ENCODE results near the gene PEAK1.

The PEAK1 gene

DNA sequence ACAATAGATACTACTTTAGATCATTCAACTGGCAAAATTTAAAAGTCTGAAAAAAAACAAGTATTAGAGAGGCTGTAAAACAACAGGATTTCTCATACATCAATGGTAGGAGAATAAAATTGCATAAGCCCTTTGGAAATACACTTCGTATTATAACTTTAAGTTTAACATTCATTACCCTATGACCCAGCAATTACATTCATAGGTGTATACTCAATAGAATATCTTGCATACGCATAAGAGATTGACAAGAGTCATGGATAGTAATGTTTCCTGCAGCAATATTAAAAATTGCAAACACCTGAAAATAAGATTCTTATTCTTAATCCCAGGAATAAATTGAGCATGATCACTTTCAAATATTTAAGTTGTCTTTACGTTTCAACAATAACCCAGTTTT, 63.6 kb downstream of the PEAK1 start:
- no peak overlapping the region for H3K27ac ChIP-seq (ENCODE audit: low read length, poor library complexity, severe bottlenecking)
- no peak overlapping the region for H3K14ac ChIP-seq (ENCODE audit: low read length in 2 of 2)

DNA sequence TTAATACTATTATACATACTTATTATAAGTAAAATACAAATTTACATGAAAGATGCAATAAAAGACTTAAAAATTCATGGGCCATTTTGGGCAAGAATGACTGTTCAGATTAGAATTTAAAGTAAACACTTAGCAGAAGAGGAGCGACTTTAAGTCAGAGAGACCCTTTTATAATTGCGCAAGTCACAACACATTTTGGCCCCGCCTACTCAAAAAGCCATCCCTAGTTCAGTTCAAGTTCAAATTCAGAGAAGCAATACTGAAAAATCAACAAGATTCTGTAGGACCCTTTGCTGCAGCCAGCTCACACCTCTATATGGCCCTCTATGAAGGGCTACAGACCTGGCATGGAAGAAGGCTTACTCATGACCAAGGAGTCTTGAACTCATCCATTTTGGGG, 64.6 kb downstream of the PEAK1 start:
- 95% methylated on average over 3 of the region's 3 CpGs for WGBS
- H2AK5ac ChIP-seq (ENCODE audit: low read length, severe bottlenecking): no peak overlapping the region
- H3K23ac ChIP-seq (ENCODE audit: low read length in 2 of 2): no peak overlapping the region
- no peak for DNase-seq
- no peak overlapping the region for H4K91ac ChIP-seq (ENCODE audit: low read length)
- no peak overlapping the region for H2BK5ac ChIP-seq (ENCODE audit: low read depth, low read length, poor library complexity, severe bottlenecking)
- peaks cover 23% of the 10 kb centered on the region for H3K79me1 ChIP-seq (replicated peaks; ENCODE audit: low read length, poor library complexity, severe bottlenecking)
- no peak overlapping the region for H3K4ac ChIP-seq (ENCODE audit: low read depth in 1 of 2, low read length in 2 of 2)
- H3K36me3 ChIP-seq (ENCODE audit: control insufficient read depth in 1 of 2, insufficient read depth in 2 of 2, low read depth in 1 of 2, low read length in 2 of 2): peaks cover 0 to 22% of the 10 kb centered on the region in 2 experiments
- H3K4me3 ChIP-seq (ENCODE audit: insufficient read depth in 1 of 2, low read depth in 1 of 2, low read length in 2 of 2): no peak overlapping the region
- no peak overlapping the region for H4K8ac ChIP-seq (ENCODE audit: low read length)
- H2AFZ ChIP-seq (ENCODE audit: low read depth, low read length): no peak overlapping the region
- no peak overlapping the region for H3K27ac ChIP-seq (ENCODE audit: low read length, poor library complexity, severe bottlenecking)
- H3K27me3 ChIP-seq (ENCODE audit: control insufficient read depth in 1 of 2, insufficient read depth in 1 of 2, low read length in 2 of 2): no peaks in the 10 kb centered on the region
- no peak overlapping the region for H2BK120ac ChIP-seq (ENCODE audit: low read depth, low read length)
- no peak overlapping the region for H2BK15ac ChIP-seq (ENCODE audit: low read depth, poor library complexity, severe bottlenecking)
- no peak overlapping the region for H3K9ac ChIP-seq (ENCODE audit: low read length)
- no peaks in the 10 kb centered on the region for H3K9me3 ChIP-seq (ENCODE audit: control insufficient read depth, low read length)
- no peaks in the 10 kb centered on the region for H3K4me1 ChIP-seq (ENCODE audit: control insufficient read depth, insufficient read depth, low read depth, low read length)
- H2BK12ac ChIP-seq (ENCODE audit: low read length in 2 of 2): no peak overlapping the region
- no peak overlapping the region for H3K4me2 ChIP-seq (ENCODE audit: low read length, poor library complexity, severe bottlenecking)
- no peak overlapping the region for H3K18ac ChIP-seq (ENCODE audit: low read depth in 1 of 2, low read length in 2 of 2)
- no peak overlapping the region for H3K14ac ChIP-seq (ENCODE audit: low read length in 2 of 2)

More for the DNA sequence above, 63.6 kb downstream of the PEAK1 start:
- no peak overlapping the region for H3K18ac ChIP-seq (ENCODE audit: low read depth in 1 of 2, low read length in 2 of 2)
- no peak overlapping the region for H2AFZ ChIP-seq (ENCODE audit: low read depth, low read length)
- no peak overlapping the region for H2BK5ac ChIP-seq (ENCODE audit: low read depth, low read length, poor library complexity, severe bottlenecking)
- no peaks in the 10 kb centered on the region for H3K27me3 ChIP-seq (ENCODE audit: control insufficient read depth in 1 of 2, insufficient read depth in 1 of 2, low read length in 2 of 2)
- no peak overlapping the region for H4K8ac ChIP-seq (ENCODE audit: low read length)
- no peak overlapping the region for H3K9ac ChIP-seq (ENCODE audit: low read length)
- H2BK12ac ChIP-seq (ENCODE audit: low read length in 2 of 2): no peak overlapping the region
- H3K4me2 ChIP-seq (ENCODE audit: low read length, poor library complexity, severe bottlenecking): no peak overlapping the region
- peaks cover 0 to 28% of the 10 kb centered on the region in 2 experiments for H3K36me3 ChIP-seq (ENCODE audit: control insufficient read depth in 1 of 2, insufficient read depth in 2 of 2, low read depth in 1 of 2, low read length in 2 of 2)
- no peak overlapping the region for H2BK15ac ChIP-seq (ENCODE audit: low read depth, poor library complexity, severe bottlenecking)
- H3K4me3 ChIP-seq (ENCODE audit: insufficient read depth in 1 of 2, low read depth in 1 of 2, low read length in 2 of 2): no peak overlapping the region
- no peak for DNase-seq
- no peak overlapping the region for H4K91ac ChIP-seq (ENCODE audit: low read length)
- WGBS: 83% methylated on average over 1 of the region's 3 CpGs
- no peak overlapping the region for H2BK120ac ChIP-seq (ENCODE audit: low read depth, low read length)
- no peak overlapping the region for H2AK5ac ChIP-seq (ENCODE audit: low read length, severe bottlenecking)
- no peak overlapping the region for H3K4ac ChIP-seq (ENCODE audit: low read depth in 1 of 2, low read length in 2 of 2)
- no peaks in the 10 kb centered on the region for H3K4me1 ChIP-seq (ENCODE audit: control insufficient read depth, insufficient read depth, low read depth, low read length)
- peaks cover 26% of the 10 kb centered on the region for H3K79me1 ChIP-seq (replicated peaks; ENCODE audit: low read length, poor library complexity, severe bottlenecking)
- no peaks in the 10 kb centered on the region for H3K9me3 ChIP-seq (ENCODE audit: control insufficient read depth, low read length)
- no peak overlapping the region for H3K23ac ChIP-seq (ENCODE audit: low read length in 2 of 2)

DNA sequence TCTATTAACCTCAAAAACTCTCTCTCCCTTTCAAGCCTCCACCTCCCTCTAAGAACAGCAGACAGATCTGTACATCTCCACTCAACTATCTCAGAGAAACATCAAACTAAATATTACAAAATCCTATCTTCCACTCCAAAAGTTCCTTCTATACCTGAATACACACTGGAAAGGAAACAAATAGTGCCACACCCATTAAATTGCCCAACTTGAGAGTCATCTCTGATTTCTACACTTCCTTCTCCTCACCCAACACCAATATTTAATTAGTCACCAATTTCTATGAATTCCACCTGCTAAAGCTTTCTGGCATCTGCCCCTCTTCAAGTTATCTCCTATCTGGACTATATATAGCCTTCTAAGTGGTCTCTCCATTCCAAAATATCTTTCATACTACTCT, 65.8 kb downstream of the PEAK1 start:
- Histone ChIP-seq H3K4me2 (ENCODE audit: low read length, poor library complexity, severe bottlenecking) (no peak overlapping the region), H3K27ac (ENCODE audit: low read length, poor library complexity, severe bottlenecking) (no peak overlapping the region), H2BK12ac (ENCODE audit: low read length in 2 of 2) (no peak overlapping the region), H3K23ac (ENCODE audit: low read length in 2 of 2) (no peak overlapping the region), H3K79me1 (replicated peaks; ENCODE audit: low read length, poor library complexity, severe bottlenecking) (peaks cover 23% of the 10 kb centered on the region), H3K27me3 (ENCODE audit: control insufficient read depth in 1 of 2, insufficient read depth in 1 of 2, low read length in 2 of 2) (no peaks in the 10 kb centered on the region), H4K91ac (ENCODE audit: low read length) (no peak overlapping the region), H4K8ac (ENCODE audit: low read length) (no peak overlapping the region), H3K18ac (ENCODE audit: low read depth in 1 of 2, low read length in 2 of 2) (no peak overlapping the region), H3K4me3 (ENCODE audit: insufficient read depth in 1 of 2, low read depth in 1 of 2, low read length in 2 of 2) (no peak overlapping the region), H2BK15ac (ENCODE audit: low read depth, poor library complexity, severe bottlenecking) (no peak overlapping the region), H3K4me1 (ENCODE audit: control insufficient read depth, insufficient read depth, low read depth, low read length) (no peaks in the 10 kb centered on the region), H2AFZ (ENCODE audit: low read depth, low read length) (no peak overlapping the region), H3K36me3 (ENCODE audit: control insufficient read depth in 1 of 2, insufficient read depth in 2 of 2, low read depth in 1 of 2, low read length in 2 of 2) (peaks cover 0 to 21% of the 10 kb centered on the region in 2 experiments), H2BK5ac (ENCODE audit: low read depth, low read length, poor library complexity, severe bottlenecking) (no peak overlapping the region), H2AK5ac (ENCODE audit: low read length, severe bottlenecking) (no peak overlapping the region), H3K9me3 (ENCODE audit: control insufficient read depth, low read length) (no peaks in the 10 kb centered on the region), H3K4ac (ENCODE audit: low read depth in 1 of 2, low read length in 2 of 2) (no peak overlapping the region), H2BK120ac (ENCODE audit: low read depth, low read length) (no peak overlapping the region), H3K14ac (ENCODE audit: low read length in 2 of 2) (no peak overlapping the region), H3K9ac (ENCODE audit: low read length) (no peak overlapping the region)
- DNase-seq: no peak

DNA sequence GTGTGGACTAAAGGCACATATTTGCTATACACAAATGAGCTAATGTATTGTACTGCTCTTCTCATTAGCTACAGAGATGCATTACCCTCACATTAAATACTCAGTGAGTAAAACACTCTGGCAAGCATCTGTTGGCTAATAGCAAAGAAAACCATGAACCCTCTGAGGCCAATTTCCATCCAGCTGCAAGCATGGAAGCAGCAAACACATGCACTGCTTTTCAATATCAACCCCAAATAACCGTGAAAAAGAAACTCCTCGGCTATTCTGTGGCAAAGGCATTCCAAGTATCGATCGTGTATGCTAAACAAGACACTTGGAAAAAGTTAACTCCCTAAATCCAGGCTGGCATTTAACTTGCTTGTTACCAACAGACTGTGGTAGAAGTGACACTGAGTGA, 67.0 kb downstream of the PEAK1 start:
- H3K79me1 ChIP-seq (replicated peaks; ENCODE audit: low read length, poor library complexity, severe bottlenecking): peaks cover 20% of the 10 kb centered on the region
- H3K27ac ChIP-seq (ENCODE audit: low read length, poor library complexity, severe bottlenecking): no peak overlapping the region
- H2BK5ac ChIP-seq (ENCODE audit: low read depth, low read length, poor library complexity, severe bottlenecking): no peak overlapping the region
- no peak overlapping the region for H4K91ac ChIP-seq (ENCODE audit: low read length)
- no peak overlapping the region for H4K8ac ChIP-seq (ENCODE audit: low read length)
- no peak overlapping the region for H2AK5ac ChIP-seq (ENCODE audit: low read length, severe bottlenecking)
- H3K27me3 ChIP-seq (ENCODE audit: control insufficient read depth in 1 of 2, insufficient read depth in 1 of 2, low read length in 2 of 2): no peaks in the 10 kb centered on the region
- H3K36me3 ChIP-seq (ENCODE audit: control insufficient read depth in 1 of 2, insufficient read depth in 2 of 2, low read depth in 1 of 2, low read length in 2 of 2): peaks cover 0 to 21% of the 10 kb centered on the region in 2 experiments
- 100% methylated on average over 2 of the region's 4 CpGs for WGBS
- DNase-seq: no peak
- H3K23ac ChIP-seq (ENCODE audit: low read length in 2 of 2): no peak overlapping the region
- H3K18ac ChIP-seq (ENCODE audit: low read depth in 1 of 2, low read length in 2 of 2): no peak overlapping the region
- H2BK120ac ChIP-seq (ENCODE audit: low read depth, low read length): no peak overlapping the region
- no peak overlapping the region for H3K4ac ChIP-seq (ENCODE audit: low read depth in 1 of 2, low read length in 2 of 2)
- H2BK15ac ChIP-seq (ENCODE audit: low read depth, poor library complexity, severe bottlenecking): no peak overlapping the region
- no peak overlapping the region for H3K9ac ChIP-seq (ENCODE audit: low read length)
- H2AFZ ChIP-seq (ENCODE audit: low read depth, low read length): no peak overlapping the region
- no peaks in the 10 kb centered on the region for H3K9me3 ChIP-seq (ENCODE audit: control insufficient read depth, low read length)
- no peak overlapping the region for H3K14ac ChIP-seq (ENCODE audit: low read length in 2 of 2)
- H3K4me3 ChIP-seq (ENCODE audit: insufficient read depth in 1 of 2, low read depth in 1 of 2, low read length in 2 of 2): peak overlapping the region in 1 of 2 experiments; percentile 11
- no peaks in the 10 kb centered on the region for H3K4me1 ChIP-seq (ENCODE audit: control insufficient read depth, insufficient read depth, low read depth, low read length)
- no peak overlapping the region for H3K4me2 ChIP-seq (ENCODE audit: low read length, poor library complexity, severe bottlenecking)
- no peak overlapping the region for H2BK12ac ChIP-seq (ENCODE audit: low read length in 2 of 2)

Data from mesenchymal stem cell (in vitro differentiated cells and primary cell).